ENCODE data around the gene BIN1.

- TF ChIP-seq, protein P1, sequence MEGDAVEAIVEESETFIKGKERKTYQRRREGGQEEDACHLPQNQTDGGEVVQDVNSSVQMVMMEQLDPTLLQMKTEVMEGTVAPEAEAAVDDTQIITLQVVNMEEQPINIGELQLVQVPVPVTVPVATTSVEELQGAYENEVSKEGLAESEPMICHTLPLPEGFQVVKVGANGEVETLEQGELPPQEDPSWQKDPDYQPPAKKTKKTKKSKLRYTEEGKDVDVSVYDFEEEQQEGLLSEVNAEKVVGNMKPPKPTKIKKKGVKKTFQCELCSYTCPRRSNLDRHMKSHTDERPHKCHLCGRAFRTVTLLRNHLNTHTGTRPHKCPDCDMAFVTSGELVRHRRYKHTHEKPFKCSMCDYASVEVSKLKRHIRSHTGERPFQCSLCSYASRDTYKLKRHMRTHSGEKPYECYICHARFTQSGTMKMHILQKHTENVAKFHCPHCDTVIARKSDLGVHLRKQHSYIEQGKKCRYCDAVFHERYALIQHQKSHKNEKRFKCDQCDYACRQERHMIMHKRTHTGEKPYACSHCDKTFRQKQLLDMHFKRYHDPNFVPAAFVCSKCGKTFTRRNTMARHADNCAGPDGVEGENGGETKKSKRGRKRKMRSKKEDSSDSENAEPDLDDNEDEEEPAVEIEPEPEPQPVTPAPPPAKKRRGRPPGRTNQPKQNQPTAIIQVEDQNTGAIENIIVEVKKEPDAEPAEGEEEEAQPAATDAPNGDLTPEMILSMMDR (IDR thresholded peaks at IDR 0.05; ENCODE audit: borderline replicate concordance, extremely low read depth, low read length, poor library complexity, severe bottlenecking) = no peak
- TF ChIP-seq EZH2 (IDR thresholded peaks at IDR 0.05; ENCODE audit: borderline replicate concordance, low read depth, low read length, severe bottlenecking) = no peak
Observed at GRCh38 chr2:127104166-127104660, 2.7 kb downstream of the BIN1 start.

Data from DND-41 (cell line).